Rectal smooth muscle tissue (tissue), 1 donor: ENCODE measurements around the gene MEPCE.

Experiments
- H3K27ac ChIP-seq: one replicate; pipeline ENCODE4 v1.7.0; 2013; ENCODE audit warnings: low read depth, low read length, inconsistent platforms
- H3K27me3 ChIP-seq: one replicate; pipeline ENCODE4 v1.7.0; 2013; ENCODE audit warnings: low read length; ENCODE audit not compliant: control insufficient read depth, insufficient read depth
- H3K36me3 ChIP-seq: one replicate; pipeline ENCODE4 v1.7.0; 2013; ENCODE audit warnings: low read length; ENCODE audit not compliant: control insufficient read depth, insufficient read depth
- H3K4me1 ChIP-seq: one replicate; pipeline ENCODE4 v1.7.0; 2013; ENCODE audit warnings: low read length; ENCODE audit not compliant: control insufficient read depth, insufficient read depth
- H3K4me3 ChIP-seq: one replicate; pipeline ENCODE4 v1.7.0; 2013; ENCODE audit warnings: low read length
- H3K9ac ChIP-seq: one replicate; pipeline ENCODE4 v1.7.0; 2013; ENCODE audit warnings: low read length

The MEPCE gene

DNA sequence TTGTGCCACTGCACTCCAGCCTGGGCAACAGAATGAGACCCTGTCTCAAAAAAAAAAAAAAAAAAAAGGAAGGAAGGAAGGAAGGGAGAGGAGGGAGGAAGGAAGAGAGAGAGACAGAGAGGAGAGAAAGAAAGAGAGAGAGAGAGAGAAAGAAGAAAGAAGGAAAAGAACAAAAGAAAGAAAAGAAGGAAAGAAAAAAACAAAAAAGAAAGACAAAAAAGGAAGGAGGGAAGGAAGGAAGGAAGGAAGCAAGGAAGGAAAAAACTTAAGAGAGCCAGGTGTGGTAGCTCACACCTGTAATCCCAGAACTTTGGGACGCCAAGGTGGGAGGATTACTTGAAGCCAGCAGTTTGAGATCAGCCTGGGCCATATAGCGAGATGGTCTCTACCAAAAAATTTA, 35.2 kb downstream of the MEPCE start:
- H3K9ac ChIP-seq, result no peak overlapping the region
- H3K27ac ChIP-seq, result no peak overlapping the region
- peaks cover 4% of the 10 kb centered on the region for H3K36me3 ChIP-seq
- no peaks in the 10 kb centered on the region for H3K27me3 ChIP-seq
- no peak overlapping the region for H3K4me3 ChIP-seq
- peaks cover 6% of the 10 kb centered on the region for H3K4me1 ChIP-seq

DNA sequence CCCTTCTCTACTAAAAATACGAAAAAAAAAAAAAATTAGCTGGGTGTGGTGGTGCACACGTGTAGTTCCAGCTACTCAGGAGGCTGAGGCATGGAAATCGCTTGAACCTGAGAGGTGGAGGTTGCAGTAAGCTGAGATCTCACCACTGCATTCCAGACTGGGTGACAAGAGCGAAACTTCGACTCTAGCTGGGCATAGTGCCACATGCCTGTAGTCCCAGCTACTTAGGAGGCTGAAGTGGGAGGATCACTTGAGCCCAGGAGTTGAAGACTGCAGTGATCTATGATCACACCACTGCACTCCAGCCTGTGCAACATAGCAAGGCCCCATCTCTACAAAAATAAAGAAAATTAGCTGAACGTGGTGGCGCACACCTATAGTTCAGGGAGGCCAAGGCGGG, 35.7 kb downstream of the MEPCE start:
- Histone ChIP-seq H3K9ac (no peak overlapping the region), H3K36me3 (peaks cover 4% of the 10 kb centered on the region)

DNA sequence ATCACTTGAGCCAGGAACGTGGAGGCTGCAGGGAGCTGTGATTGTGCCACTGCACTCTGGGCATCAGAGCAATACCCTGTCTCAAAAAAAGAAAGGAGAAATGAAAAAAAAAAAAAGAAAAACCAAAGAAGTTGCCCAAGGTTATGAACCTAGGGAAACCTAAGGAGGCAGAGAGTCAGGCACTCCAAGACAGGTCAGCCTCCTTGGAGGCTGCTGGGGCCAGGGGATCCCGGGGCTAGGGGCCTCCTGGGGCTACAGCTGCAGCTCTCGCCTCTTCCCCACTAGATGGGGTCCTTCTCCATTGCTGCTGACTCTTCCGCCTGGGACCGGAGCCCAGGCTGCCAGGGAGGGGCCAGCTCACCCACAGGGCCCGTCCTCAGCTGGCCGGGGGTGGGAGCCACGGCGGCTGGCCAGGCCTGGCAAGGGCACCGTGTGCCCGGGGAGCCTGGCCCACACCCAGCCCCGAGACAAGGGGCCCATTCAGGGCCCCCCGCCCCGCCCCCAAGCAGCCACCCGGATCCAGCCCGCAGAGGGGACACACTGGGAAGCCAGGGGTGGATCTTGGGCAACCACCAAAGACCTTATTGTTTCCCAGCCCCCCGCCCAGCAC, 36.2 kb downstream of the MEPCE start:
- peak overlapping the region; percentile 34 for H3K27ac ChIP-seq
- H3K4me3 ChIP-seq, result no peak overlapping the region
- H3K9ac ChIP-seq, result no peak overlapping the region
- H3K36me3 ChIP-seq, result peaks cover 6% of the 10 kb centered on the region
- H3K4me1 ChIP-seq, result peaks cover 6% of the 10 kb centered on the region
- H3K27me3 ChIP-seq, result no peaks in the 10 kb centered on the region

More for the DNA sequence above, 35.7 kb downstream of the MEPCE start:
- Histone ChIP-seq H3K27ac (no peak overlapping the region), H3K4me1 (peaks cover 6% of the 10 kb centered on the region), H3K4me3 (no peak overlapping the region), H3K27me3 (no peaks in the 10 kb centered on the region)

GRCh38 chr7:100466653-100467605, 37.3 kb downstream of the MEPCE start:
- H3K27ac ChIP-seq, result no peak overlapping the region
- H3K4me3 ChIP-seq, result no peak overlapping the region
- peaks cover 6% of the 10 kb centered on the region for H3K4me1 ChIP-seq

GRCh38 chr7:100467638-100468373, 38.2 kb downstream of the MEPCE start:
- no peak overlapping the region for H3K4me3 ChIP-seq
- H3K9ac ChIP-seq, result no peak overlapping the region
- H3K27me3 ChIP-seq, result no peaks in the 10 kb centered on the region
- H3K36me3 ChIP-seq, result peaks cover 6% of the 10 kb centered on the region
- H3K4me1 ChIP-seq, result peaks cover 6% of the 10 kb centered on the region
- H3K27ac ChIP-seq, result no peak overlapping the region

More at GRCh38 chr7:100466653-100467605, 37.3 kb downstream of the MEPCE start:
- Histone ChIP-seq H3K36me3 (peaks cover 6% of the 10 kb centered on the region), H3K9ac (no peak overlapping the region), H3K27me3 (no peaks in the 10 kb centered on the region)

DNA sequence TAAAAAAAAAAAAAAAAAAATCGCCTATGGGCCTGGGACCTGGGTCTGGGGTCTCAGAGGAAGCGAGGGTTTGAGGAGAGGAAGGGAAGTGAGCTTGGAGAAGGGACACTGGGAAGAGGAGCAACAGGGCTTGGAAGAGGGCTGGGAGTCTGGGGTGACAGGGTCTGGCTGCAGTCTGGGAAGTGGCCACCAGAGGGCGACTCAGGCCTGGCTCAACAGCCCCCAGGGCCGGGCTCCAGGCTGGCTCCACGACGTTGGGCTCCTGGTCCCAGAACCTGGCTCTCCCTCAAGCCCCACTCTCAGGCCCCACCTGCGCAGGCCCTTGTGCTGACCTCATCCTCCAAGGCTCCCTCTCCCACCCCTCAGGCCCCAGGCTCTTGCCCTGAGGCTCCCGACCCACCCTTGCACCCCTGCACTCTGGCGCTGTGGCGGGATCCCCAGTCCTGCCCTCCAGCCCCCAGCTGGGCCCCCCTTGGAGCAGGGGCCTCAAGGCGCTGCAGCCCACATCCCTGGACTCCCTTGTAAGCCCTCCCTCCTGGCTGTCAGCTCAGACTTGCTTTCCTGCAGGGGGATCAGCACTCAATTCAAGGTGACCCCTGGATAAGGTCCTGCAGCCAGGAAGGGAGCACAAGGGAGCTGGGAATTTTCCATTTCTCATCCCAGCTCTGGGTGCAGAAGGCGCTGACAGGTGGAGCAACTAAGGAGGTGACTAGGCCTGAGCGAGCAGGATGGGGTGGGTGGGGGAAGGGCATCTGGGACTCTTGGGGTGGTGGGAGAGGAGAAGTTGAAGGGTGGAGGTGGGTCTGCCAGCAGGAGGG, 39.8 kb downstream of the MEPCE start:
- no peaks in the 10 kb centered on the region for H3K27me3 ChIP-seq
- H3K27ac ChIP-seq, result no peak overlapping the region
- H3K9ac ChIP-seq, result no peak overlapping the region
- H3K36me3 ChIP-seq, result peaks cover 9% of the 10 kb centered on the region
- peaks cover 6% of the 10 kb centered on the region for H3K4me1 ChIP-seq
- no peak overlapping the region for H3K4me3 ChIP-seq

GRCh38 chr7:100471021-100471420, 41.4 kb downstream of the MEPCE start:
- Histone ChIP-seq H3K4me3 (no peak overlapping the region), H3K4me1 (peaks cover 10% of the 10 kb centered on the region), H3K9ac (no peak overlapping the region), H3K36me3 (peaks cover 9% of the 10 kb centered on the region), H3K27ac (no peak overlapping the region), H3K27me3 (no peaks in the 10 kb centered on the region)

DNA sequence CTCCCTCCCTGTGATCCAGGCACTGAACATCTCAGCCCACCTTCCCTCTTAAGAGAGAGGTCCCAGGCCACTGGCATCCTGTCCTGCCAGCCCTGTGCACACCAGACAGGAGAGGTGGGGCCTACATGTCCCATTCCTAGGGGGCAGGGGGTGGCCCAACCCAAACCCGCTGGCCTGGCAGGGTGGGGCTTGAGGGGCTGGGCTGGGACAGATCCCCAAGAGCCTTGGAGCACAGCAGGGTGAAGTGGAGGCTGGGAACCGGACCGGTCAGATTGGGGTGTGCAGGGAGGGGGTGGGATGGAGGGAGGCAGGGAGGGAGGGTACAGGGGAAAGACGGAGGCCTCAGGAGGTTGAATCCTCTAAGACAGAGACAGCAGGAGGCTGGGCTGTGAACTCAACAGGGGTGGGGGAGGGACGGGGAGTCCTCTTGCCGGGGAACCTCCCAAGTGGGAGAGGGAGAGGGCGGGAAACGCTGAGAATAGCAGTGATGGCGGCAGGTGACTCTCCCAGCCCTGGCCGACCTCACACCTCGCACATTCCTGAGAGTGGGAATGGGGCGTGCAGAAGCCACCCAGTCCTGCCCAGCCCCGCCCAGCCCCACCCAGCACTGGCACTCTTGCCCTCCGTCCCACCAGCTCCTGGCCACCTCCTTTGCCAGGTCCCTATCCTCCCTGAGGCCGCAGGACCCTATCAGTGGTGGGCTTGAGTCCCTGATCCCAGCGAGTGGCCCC, 42.7 kb downstream of the MEPCE start:
- Histone ChIP-seq H3K36me3 (peaks cover 6% of the 10 kb centered on the region), H3K4me1 (peaks cover 15% of the 10 kb centered on the region), H3K27me3 (no peaks in the 10 kb centered on the region), H3K4me3 (no peak overlapping the region), H3K27ac (no peak overlapping the region), H3K9ac (no peak overlapping the region)

DNA sequence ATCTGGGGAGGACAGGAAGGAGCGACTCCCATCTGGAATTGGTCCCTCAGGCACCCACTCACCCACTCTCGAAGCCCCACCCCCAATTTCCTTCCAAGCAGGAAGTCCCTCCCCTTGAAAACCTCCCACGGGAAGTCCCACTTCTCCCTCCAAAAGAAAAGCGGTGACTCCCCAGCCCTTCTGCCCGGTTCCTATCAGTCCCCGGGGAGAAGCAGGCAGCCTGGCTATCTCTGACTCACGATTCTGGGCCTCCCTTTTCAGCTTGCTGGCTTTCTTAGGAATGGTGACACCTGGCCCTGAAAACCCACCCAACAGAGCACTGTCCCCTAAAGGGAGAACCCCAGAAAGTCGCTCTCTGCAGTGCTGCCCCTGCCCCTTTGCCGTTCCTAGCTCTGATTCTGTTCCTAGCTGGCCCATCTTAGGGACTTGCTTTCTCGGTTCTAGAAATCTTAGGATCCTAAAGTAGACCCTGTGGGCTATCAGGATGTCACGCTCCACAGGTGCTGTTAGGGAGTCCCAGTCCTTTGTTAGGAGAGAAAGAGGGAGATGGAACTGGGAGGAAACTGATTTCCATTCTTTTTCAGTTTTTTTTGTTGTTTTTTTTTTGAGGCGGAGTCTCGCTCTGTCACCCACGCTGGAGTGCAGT, 43.3 kb downstream of the MEPCE start:
- Histone ChIP-seq H3K27me3 (no peaks in the 10 kb centered on the region), H3K4me3 (no peak overlapping the region), H3K9ac (no peak overlapping the region), H3K36me3 (peaks cover 6% of the 10 kb centered on the region), H3K27ac (no peak overlapping the region), H3K4me1 (peaks cover 15% of the 10 kb centered on the region)

DNA sequence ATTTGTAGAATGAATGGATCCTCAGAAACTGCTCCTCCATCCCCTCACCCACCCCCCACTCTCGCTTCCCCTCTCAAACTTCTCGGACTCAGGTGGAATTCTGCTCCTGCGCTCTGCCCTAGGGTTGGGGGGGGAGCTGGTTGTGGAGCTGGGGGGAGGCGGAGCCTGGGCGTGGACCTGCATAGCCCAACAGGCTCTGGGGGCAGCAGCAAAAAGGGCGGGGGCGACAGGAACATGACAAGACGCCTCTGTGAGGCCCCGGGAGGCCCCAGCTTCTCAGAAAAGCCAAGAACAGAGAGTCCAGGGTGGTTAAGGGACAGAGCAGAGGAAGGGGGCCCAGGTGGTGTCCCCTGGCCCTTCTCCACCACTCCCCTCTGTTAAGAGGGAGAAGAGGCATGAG, 45.9 kb downstream of the MEPCE start:
- Histone ChIP-seq H3K36me3 (peaks cover 6% of the 10 kb centered on the region), H3K27ac (peak overlapping the region; percentile 53), H3K27me3 (no peaks in the 10 kb centered on the region), H3K9ac (no peak overlapping the region), H3K4me1 (peaks cover 14% of the 10 kb centered on the region), H3K4me3 (peak overlapping the region; percentile 50)
